HG02870 (cell line): ENCODE data around the gene MAP3K20.
"Not testable (repeated sequence)": the region's sequence is repeated elsewhere in the genome, so short reads cannot be mapped to it uniquely, and the experiment has no call there.

Source experiments
- ATAC-seq: cut with Tn5 transposase; IDR thresholded peaks from one replicate; pipeline ENCODE4 v1.9.1; 2021; ENCODE audit warnings: mild to moderate bottlenecking, moderate library complexity; ENCODE audit not compliant: unreplicated experiment

The MAP3K20 gene

DNA sequence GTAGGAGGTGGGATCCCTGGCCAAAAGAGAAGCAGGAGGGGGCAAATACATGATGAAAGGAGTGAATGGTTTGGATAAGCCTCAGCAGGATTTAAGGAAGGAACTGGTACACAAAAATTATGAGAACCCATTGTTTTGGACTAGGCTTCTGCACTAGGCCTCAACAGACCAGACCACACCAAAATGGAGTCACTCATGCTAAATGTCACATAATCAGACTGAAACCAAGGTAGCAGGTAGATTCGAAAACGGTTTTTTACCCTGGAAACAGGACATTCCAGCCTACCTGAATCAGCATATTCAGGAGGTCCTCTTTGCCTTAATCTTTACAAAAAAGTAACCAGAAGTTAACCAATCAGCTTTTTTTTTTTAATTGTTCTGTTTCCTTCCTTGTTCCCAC is 229.7 kb downstream of the MAP3K20 start:
- ATAC-seq = no peak

DNA sequence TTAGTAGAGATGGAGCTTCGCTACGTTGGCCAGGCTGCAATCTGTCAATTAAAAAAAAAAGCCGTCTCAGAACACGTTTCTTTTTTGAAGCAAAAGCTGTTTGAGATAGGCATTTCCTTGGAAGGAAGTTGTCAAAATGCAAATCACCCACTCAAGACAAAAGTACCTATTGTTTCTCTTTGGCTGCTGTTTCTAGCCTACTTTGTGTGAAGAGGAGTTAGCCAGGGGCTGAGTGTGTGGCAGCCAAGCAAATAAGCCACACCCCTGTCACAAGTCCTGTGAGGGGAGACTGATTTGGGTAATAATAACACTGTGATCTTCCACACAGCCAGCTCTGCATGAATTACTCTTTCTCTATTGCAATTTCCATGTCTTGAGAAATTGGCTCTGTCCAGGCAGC is 231.6 kb downstream of the MAP3K20 start:
- no peak for ATAC-seq

DNA sequence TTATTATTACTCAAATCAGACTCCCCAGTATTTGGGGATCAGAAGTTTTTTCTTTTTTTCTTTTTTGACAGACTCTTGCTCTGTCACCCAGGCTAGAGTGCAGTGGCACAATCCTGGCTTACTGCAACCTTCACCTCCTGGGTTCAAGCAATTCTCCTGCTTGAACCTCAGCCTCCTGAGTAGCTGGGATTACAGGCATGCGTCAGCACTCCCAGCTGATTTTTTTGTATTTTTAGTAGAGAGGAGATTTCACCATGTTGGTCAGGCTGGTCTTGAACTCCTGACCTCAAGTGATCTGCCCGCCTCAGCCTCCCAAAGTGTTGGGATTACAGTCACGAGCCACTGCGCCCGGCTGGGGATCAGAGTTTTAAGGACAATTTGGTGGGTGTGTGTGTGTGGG is 233.7 kb downstream of the MAP3K20 start:
- not testable (repeated sequence) for ATAC-seq

DNA sequence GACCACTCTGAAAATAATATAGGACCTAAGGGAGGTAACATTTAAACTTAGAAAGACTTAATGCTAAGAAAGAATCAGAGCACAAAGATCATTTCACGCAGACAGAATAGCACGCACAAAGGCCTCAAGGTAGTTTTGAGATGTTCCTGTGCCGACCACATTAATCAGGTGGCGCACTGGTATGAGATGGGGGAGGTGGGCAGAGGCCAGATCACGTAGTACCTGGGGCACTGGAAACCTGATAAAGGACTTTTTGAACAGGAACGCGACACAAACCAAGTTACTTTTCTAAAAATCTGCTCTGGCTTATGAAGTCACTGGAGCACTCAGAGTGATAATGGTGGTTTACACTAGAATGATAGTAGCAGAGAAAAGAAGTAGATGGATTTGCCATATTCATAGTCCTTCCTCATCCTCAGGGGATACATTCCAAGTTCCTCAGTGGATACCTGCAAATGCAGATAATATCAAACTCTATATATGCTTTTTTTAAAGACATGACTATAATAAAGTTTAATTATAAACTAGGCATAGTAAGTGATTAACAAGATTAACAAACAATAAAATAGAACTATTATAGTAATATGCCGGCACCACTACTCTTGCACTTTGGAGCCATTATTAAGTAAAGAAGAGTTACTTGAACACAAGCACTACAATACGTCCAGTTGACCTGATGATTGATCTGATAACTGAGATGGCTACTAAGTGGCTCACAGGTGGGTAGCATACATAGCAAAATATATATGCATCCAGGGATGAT is 236.4 kb downstream of the MAP3K20 start:
- no peak for ATAC-seq
